Neural cell (in vitro differentiated cells): ENCODE results near the gene SPECC1.

Experiments used
- EP300 ChIP-seq: fragments of 450-650 bp; conservative IDR thresholded peaks from 2 replicates; pipeline ENCODE4 v1.6.1; 2014; ENCODE audit warnings: antibody characterized with exemption, mild to moderate bottlenecking, moderate library complexity; ENCODE audit not compliant: poor library complexity, severe bottlenecking
- EZH2 ChIP-seq: fragments of 200-600, 300-800 bp; shearing (Covaris generic), sonication (generic); IDR thresholded peaks from 2 replicates; pipeline ENCODE4 v1.6.1; 2014; ENCODE audit warnings: antibody characterized with exemption, low read length, borderline replicate concordance, mild to moderate bottlenecking; ENCODE audit not compliant: insufficient read depth, poor library complexity, severe bottlenecking
- POLR2AphosphoS5 ChIP-seq: IDR thresholded peaks from 2 replicates; pipeline ENCODE4 v1.6.1; 2012
- RAD21 ChIP-seq: fragments of 450-650 bp; conservative IDR thresholded peaks from 2 replicates; pipeline ENCODE4 v1.6.1; 2014; ENCODE audit warnings: antibody characterized with exemption, mild to moderate bottlenecking, moderate library complexity
- SMC3 ChIP-seq: fragments of 450-650 bp; conservative IDR thresholded peaks from 2 replicates; pipeline ENCODE4 v1.6.1; 2014; ENCODE audit warnings: antibody characterized with exemption, mild to moderate bottlenecking, moderate library complexity; ENCODE audit not compliant: poor library complexity
- TAF1 ChIP-seq: IDR thresholded peaks from 2 replicates; pipeline ENCODE4 v1.6.1; 2012; ENCODE audit warnings: low read depth
- TF ChIP-seq, protein P1 (sequence below): fragments of 450-650 bp; IDR thresholded peaks from 2 replicates; pipeline ENCODE4 v1.5.1; 2014; ENCODE audit warnings: antibody characterized with exemption, mild to moderate bottlenecking, moderate library complexity; ENCODE audit not compliant: poor library complexity, severe bottlenecking

DNA sequence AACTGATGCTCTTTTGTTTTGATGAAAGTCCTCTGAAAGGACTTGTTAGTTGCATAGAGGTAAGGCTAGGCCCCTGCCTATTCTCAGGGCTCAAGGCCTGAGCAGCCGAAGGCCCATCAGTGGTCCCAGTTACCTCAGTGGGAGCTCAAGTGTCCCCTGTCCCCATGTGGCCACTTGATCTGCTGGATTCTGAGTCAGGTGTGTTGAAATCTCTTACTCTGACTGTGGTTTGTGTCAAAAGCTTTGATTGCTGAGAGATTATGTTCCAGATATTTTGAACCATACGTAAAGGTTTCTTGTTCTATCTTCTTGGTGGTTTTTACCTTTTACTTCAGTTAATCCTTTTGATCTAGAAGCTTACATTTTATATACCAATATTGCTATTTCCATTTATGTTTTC, 266.5 kb downstream of the SPECC1 start:
- TF ChIP-seq, protein P1, sequence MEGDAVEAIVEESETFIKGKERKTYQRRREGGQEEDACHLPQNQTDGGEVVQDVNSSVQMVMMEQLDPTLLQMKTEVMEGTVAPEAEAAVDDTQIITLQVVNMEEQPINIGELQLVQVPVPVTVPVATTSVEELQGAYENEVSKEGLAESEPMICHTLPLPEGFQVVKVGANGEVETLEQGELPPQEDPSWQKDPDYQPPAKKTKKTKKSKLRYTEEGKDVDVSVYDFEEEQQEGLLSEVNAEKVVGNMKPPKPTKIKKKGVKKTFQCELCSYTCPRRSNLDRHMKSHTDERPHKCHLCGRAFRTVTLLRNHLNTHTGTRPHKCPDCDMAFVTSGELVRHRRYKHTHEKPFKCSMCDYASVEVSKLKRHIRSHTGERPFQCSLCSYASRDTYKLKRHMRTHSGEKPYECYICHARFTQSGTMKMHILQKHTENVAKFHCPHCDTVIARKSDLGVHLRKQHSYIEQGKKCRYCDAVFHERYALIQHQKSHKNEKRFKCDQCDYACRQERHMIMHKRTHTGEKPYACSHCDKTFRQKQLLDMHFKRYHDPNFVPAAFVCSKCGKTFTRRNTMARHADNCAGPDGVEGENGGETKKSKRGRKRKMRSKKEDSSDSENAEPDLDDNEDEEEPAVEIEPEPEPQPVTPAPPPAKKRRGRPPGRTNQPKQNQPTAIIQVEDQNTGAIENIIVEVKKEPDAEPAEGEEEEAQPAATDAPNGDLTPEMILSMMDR: no peak
- TF ChIP-seq TAF1: no peak
- TF ChIP-seq POLR2AphosphoS5: no peak
- no peak for TF ChIP-seq EZH2
- no peak for TF ChIP-seq RAD21
- TF ChIP-seq SMC3: no peak
- no peak for TF ChIP-seq EP300
